Measurements from ENCODE around the gene TRMT112.

The TRMT112 gene

DNA sequence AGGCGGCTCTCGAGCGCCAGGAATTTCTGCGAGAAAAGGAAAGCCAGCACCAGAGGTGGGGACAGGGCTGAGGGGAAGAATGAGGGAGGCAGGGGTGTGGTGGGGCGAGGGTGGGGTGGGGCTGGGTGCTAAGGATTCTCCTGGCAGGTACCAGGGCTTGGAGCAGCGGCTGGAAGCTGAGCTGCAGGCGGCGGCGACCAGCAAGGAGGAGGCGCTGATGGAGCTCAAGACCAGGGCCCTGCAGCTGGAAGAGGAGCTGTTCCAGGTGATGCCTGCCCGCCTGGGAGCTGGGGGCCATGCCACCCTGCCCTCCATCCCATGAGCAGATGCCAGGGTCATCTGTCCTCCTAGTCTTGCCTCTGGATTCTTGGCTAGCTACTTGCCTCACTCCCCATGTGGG lies 32.0 kb upstream of the TRMT112 start:
- no peak for DNase-seq

GRCh38 chr11:64349025-64349387 lies 31.6 kb upstream of the TRMT112 start:
- no peak for DNase-seq

DNA sequence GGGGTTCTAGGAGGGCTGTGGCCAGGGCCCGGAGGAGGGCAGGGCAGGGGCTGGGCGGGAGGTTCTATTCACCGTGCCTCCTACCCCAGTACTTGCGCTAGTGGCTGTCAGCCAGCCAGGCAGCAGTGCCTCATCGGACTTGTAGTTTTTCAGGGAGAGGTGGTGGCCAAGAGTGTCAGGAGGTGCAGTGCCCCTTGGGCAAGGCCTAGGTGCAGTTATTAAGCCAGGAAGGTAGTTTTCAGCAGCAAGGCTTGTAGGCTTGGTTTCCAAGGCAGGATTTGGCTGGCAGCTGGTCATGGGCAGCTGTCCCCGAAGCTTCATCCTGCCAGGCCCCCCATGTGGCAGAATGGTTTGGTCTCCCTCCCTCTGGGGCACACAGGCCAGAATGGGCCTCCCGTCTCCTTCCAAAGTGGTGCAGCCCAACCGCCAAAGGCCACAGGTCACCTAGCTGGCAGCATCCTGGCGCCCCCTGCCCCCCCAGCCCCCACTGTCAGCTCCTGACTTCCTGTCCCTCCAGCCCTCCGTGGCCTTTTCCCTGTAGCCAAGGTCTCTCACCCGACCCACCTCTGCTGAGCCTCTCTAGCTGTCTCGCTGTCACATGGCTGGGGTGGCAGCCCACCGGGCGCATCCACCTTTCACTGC lies 31.1 kb upstream of the TRMT112 start:
- DNase-seq, result no peak

GRCh38 chr11:64347193-64347867 lies 30.0 kb upstream of the TRMT112 start:
- DNase-seq, result no peak

DNA sequence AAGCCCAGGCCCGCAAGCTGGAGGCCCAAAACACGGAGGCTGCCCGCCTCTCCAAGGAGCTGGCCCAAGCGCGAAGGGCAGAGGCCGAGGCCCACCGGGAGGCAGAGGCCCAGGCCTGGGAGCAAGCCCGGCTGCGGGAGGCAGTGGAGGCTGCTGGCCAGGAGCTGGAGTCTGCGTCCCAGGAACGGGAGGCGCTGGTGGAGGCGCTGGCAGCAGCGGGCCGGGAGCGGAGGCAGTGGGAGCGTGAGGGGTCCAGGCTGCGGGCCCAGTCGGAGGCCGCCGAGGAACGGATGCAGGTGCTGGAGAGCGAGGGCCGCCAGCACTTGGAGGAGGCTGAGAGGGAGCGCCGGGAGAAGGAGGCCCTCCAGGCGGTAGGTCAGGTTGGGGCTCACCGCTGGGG lies 27.4 kb upstream of the TRMT112 start:
- no peak for DNase-seq

- DNase-seq, result peak; percentile 15 to 27
Measured at GRCh38 chr11:64343767-64344559, 26.6 kb upstream of the TRMT112 start.

- DNase-seq, result no peak
Measured at GRCh38 chr11:64342869-64343745, 25.7 kb upstream of the TRMT112 start.

- DNase-seq, result peak; percentile 94 to 95
Measured at GRCh38 chr11:64341851-64342791, 24.8 kb upstream of the TRMT112 start.

DNA sequence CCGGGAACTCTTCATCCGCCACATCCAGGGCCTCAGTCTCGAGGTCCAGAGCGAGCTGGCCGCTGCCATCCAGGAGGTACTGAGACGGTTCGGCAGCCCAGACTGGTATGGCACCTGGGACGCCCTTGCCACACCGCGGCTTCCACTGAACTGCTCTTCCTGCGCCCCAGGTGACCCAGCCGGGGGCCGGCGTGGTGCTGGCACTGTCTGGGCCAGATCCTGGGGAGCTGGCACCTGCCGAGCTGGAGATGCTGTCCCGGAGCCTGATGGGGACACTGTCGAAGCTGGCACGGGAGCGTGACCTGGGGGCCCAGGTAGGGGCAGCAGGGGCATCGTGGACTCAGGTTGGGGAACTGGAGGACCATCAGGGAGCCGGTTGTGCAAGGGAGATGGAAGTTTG lies 24.1 kb upstream of the TRMT112 start:
- DNase-seq, result no peak

- peak; percentile 85 to 88 for DNase-seq
Measured at GRCh38 chr11:64340671-64341335, 23.4 kb upstream of the TRMT112 start.

DNA sequence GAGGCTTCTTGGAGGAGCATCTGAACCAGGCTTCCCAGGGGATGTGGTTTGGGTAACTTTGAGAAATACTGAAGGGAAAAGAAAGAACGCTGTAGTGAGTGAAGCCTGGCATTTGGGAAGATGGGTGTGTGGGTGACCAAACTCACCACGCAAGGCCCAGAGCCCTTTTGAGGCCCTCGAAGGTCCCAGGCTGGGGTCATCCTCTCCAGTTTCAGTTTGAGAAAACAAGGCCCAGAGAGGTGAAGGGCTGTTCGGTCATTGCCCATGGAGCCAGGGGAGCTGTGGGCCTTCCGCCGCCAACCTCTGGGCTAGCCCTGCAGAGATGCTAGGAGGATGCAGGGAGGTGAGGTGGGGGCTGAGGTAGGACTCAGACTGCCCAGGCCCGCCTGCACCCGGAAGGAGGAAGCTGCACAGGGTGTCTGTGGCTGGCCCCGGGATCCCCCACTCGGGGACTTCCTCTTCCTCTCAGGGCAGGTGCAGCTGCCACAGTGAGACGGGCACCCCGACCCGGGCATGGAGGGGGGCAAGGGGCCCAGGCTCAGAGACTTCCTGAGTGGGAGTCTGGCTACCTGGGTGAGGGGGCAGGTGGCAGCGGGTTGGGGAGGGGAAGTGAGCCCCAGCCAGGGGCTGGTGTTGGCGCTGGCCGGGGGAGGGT lies 22.5 kb upstream of the TRMT112 start, which contains the start of gene CCDC88B:
CCDC88B (plus strand) TSS at position 451 of the 655 bp plus-strand sequence; CDS start at position 514, 63 bp downstream.
- DNase-seq, result peak; percentile 84 to 87

DNA sequence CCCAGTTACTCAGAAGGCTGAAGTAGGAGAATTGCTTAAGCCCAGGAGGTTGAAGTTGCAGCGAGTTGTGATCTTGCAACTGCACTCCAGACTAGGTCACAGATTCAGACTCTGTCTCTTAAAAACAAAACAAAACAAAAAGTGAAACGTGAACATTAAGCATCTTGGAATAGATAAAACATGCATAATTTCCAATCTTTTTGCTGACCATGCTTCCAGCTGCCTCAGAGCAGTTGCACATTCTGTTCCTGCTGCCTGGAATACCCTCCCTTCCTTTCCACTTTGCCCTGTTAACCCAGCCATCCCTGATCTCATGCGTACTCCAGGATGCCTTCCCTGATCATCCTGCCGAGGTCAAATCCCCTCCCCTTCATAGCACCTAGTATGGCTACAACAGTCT lies 21.9 kb upstream of the TRMT112 start:
- no peak for DNase-seq

GRCh38 chr11:64338716-64339115 lies 21.4 kb upstream of the TRMT112 start:
- no peak for DNase-seq

GRCh38 chr11:64337538-64338249 lies 20.3 kb upstream of the TRMT112 start:
- no peak for DNase-seq

GRCh38 chr11:64334764-64335735 lies 17.7 kb upstream of the TRMT112 start:
- peak; percentile 43 to 62 for DNase-seq

GRCh38 chr11:64333556-64333955 lies 16.2 kb upstream of the TRMT112 start:
- DNase-seq, result no peak

DNA sequence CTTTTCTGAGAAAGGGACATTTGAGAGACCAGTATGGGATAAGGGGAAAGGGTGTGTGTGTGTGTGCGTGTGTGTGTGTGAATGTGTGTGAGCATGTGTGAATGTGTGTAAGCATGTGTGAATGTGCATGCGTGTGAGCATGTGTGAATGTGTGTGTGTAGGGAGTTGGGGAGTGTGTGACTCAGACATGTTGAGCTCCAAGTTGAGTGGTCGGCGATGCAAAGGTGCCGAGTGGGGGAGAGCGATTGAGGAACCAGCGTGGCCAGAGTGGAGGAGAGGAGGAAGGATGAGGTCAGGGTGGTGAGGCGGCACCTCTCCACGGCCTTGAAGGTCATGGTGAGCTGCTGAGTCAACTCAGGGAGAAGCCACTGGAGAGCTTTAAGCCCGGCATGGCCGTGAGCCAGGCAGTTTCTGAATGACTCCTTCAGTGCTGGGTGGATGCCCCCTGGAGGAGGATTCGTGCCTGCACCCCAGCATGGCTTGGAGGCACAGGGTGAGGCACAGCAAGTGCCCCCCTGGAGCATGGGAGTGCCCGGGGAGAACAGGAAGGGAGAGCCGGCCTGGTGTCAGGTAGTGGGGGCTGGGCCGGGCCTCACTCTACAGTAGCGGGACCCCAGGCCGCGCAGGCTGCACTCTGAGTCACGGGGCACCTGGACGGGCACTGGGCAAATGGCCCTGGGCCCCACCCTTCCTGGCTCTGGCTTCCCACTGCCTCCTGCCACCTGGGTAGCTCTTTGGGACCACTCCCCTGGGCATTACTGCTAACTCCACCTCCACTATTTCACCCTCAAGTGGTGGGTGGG lies 14.4 kb upstream of the TRMT112 start:
- peak; percentile 83 to 89 for DNase-seq

- DNase-seq, result no peak
Measured at GRCh38 chr11:64330888-64331287, 13.5 kb upstream of the TRMT112 start.

All from activated CD4-positive, alpha-beta T cell treated with anti-CD3 and anti-CD28 coated beads, Interleukin-2, amount 50 U/mL, for 48 hours (primary cell).